Upper lobe of left lung (tissue), 6 donors: ENCODE data around the gene IFT27. TPM values are rescaled to one million over a fixed set of nuclear protein-coding genes. Genes with fewer than 3 reads are reported as not detected.

Experiments used
- ATAC-seq, 2 donors: fragments of 200-7000 bp; cut with Tn5 transposase; one replicate each; pipeline ENCODE4 v1.9.1; 2022; ENCODE audit warnings: mild to moderate bottlenecking in 2 of 2, moderate library complexity in 2 of 2; ENCODE audit not compliant: low FRiP score in 2 of 2
- DNase-seq, 2 donors: peaks; one replicate each; pipeline ENCODE4 v3.0.0-alpha.2; 2019 to 2020
- H3K27ac ChIP-seq, 4 donors: fragments of 200-600 bp; sonication (generic); one replicate each; pipeline ENCODE4 v1.5.1; 2016 to 2019
- H3K27me3 ChIP-seq, 4 donors: fragments of 200-600 bp; sonication (generic); one replicate each; pipeline ENCODE4 v1.5.1; 2017 to 2019
- H3K36me3 ChIP-seq, 4 donors: fragments of 200-600 bp; sonication (generic); one replicate each; pipeline ENCODE4 v1.5.1; 2016 to 2019
- H3K4me1 ChIP-seq, 4 donors: fragments of 200-600 bp; sonication (generic); one replicate each; pipeline ENCODE4 v1.5.1; 2018 to 2019
- H3K4me3 ChIP-seq, 4 donors: fragments of 200-600 bp; sonication (generic); one replicate each; pipeline ENCODE4 v1.5.1; 2017 to 2019; ENCODE audit warnings: mild to moderate bottlenecking in 2 of 4, moderate library complexity in 1 of 4
- H3K9me3 ChIP-seq, 4 donors: fragments of 200-600 bp; sonication (generic); one replicate each; pipeline ENCODE4 v1.5.1; 2018 to 2019
- EP300 ChIP-seq, 4 donors: sonication (generic); formaldehyde crosslinking; IDR thresholded peaks; one replicate each; pipeline ENCODE4 v1.5.1; 2017; ENCODE audit warnings: antibody characterized with exemption in 4 of 4, control low read depth in 2 of 4
- POLR2A ChIP-seq, 4 donors: fragments of 450-650 bp; IDR thresholded peaks; one replicate each; pipeline ENCODE4 v1.5.1; 2016 to 2017; ENCODE audit warnings: antibody characterized with exemption in 4 of 4, mild to moderate bottlenecking in 2 of 4
- POLR2AphosphoS5 ChIP-seq, 2 donors: sonication (generic); formaldehyde crosslinking; IDR thresholded peaks; one replicate each; pipeline ENCODE4 v1.5.1; 2017; ENCODE audit warnings: antibody characterized with exemption in 2 of 2
- WGBS, 2 donors: methylation state at CpG; one replicate each; pipeline ENCODE4 v1.1.5; 2017 to 2018; 5-methylcytosine and 5-hydroxymethylcytosine counted together
- total RNA-seq, 6 donors: library from RNA; depleted of rRNA in 4 of 6; stranded (reverse); fragments of >200 nt in 4 of 6; gene quantifications; one replicate each; pipeline versions ENCODE4 v1.1.0 to v1.2.1, GENCODE V29; 2016 to 2021
- TF ChIP-seq, protein P1 (sequence below), 6 experiments: fragments of 450-650 bp in 4 of 6; fragments of 200-600 bp in 2 of 6; sonication (generic) in 2 of 6; IDR thresholded peaks; one replicate each; pipeline ENCODE4 v1.5.1; 2016 to 2019; ENCODE audit warnings: antibody characterized with exemption in 6 of 6
- donor health status: DM: no; HTN: no; CAD: no; lungs with moderate emphysema.
- donor health status: DM: no; HTN: yes; CAD: no; lungs with severe emphysema.

The IFT27 gene
- total RNA-seq, 6 donors from 2014 or later, result 12.6 to 43.0 (median 27.4) TPM

- Histone ChIP-seq H3K9me3 (no peaks in the 10 kb centered on the region), H3K4me3 (no peak overlapping the region), H3K27ac (no peak overlapping the region), H3K4me1 (no peaks in the 10 kb centered on the region), H3K36me3 (no peaks in the 10 kb centered on the region), H3K27me3 (no peaks in the 10 kb centered on the region)
- ATAC-seq (no peak), DNase-seq (peak in 1 of 2 donors; percentile 68)
- WGBS, 2 donors, result 78 to 83% methylated on average over 11 of the region's 11 CpGs
- TF ChIP-seq EP300 (IDR thresholded peaks at IDR 0.05) (no peak), POLR2AphosphoS5 (IDR thresholded peaks at IDR 0.05) (no peak), POLR2A (IDR thresholded peaks at IDR 0.05) (no peak)
- TF ChIP-seq, protein P1, sequence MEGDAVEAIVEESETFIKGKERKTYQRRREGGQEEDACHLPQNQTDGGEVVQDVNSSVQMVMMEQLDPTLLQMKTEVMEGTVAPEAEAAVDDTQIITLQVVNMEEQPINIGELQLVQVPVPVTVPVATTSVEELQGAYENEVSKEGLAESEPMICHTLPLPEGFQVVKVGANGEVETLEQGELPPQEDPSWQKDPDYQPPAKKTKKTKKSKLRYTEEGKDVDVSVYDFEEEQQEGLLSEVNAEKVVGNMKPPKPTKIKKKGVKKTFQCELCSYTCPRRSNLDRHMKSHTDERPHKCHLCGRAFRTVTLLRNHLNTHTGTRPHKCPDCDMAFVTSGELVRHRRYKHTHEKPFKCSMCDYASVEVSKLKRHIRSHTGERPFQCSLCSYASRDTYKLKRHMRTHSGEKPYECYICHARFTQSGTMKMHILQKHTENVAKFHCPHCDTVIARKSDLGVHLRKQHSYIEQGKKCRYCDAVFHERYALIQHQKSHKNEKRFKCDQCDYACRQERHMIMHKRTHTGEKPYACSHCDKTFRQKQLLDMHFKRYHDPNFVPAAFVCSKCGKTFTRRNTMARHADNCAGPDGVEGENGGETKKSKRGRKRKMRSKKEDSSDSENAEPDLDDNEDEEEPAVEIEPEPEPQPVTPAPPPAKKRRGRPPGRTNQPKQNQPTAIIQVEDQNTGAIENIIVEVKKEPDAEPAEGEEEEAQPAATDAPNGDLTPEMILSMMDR (IDR thresholded peaks at IDR 0.05), result no peak
These were observed 22.8 kb upstream of the IFT27 start for GRCh38 chr22:36798674-36799066.

GRCh38 chr22:36797911-36798673 is 22.2 kb upstream of the IFT27 start:
- 75 to 87% methylated on average over 12 of the region's 12 CpGs for WGBS, 2 donors
- DNase-seq, result no peak
- Histone ChIP-seq H3K27me3 (no peaks in the 10 kb centered on the region), H3K4me1 (no peaks in the 10 kb centered on the region), H3K4me3 (no peak overlapping the region), H3K9me3 (no peaks in the 10 kb centered on the region), H3K27ac (no peak overlapping the region), H3K36me3 (no peaks in the 10 kb centered on the region)
- no peak for TF ChIP-seq POLR2AphosphoS5 (IDR thresholded peaks at IDR 0.05)
- TF ChIP-seq, protein P1 (IDR thresholded peaks at IDR 0.05), result no peak
- TF ChIP-seq POLR2A (IDR thresholded peaks at IDR 0.05), result no peak
- no peak for TF ChIP-seq EP300 (IDR thresholded peaks at IDR 0.05)
- ATAC-seq, result no peak

- no peaks in the 10 kb centered on the region for H3K36me3 ChIP-seq
- no peak overlapping the region for H3K4me3 ChIP-seq
- H3K27ac ChIP-seq, result no peak overlapping the region
- DNase-seq (no peak), ATAC-seq (no peak)
- H3K27me3 ChIP-seq, result no peaks in the 10 kb centered on the region
- no peaks in the 10 kb centered on the region for H3K4me1 ChIP-seq
- TF ChIP-seq, protein P1 (IDR thresholded peaks at IDR 0.05), result no peak
- TF ChIP-seq POLR2A (IDR thresholded peaks at IDR 0.05) (no peak), POLR2AphosphoS5 (IDR thresholded peaks at IDR 0.05) (no peak), EP300 (IDR thresholded peaks at IDR 0.05) (no peak)
- WGBS, 2 donors, result 69 to 79% methylated on average over 9 of the region's 9 CpGs
- no peaks in the 10 kb centered on the region for H3K9me3 ChIP-seq
These were observed 21.5 kb upstream of the IFT27 start for GRCh38 chr22:36797374-36797773.

GRCh38 chr22:36796552-36797175 is 20.7 kb upstream of the IFT27 start:
- no peak overlapping the region for H3K27ac ChIP-seq
- TF ChIP-seq EP300 (IDR thresholded peaks at IDR 0.05) (no peak), POLR2AphosphoS5 (IDR thresholded peaks at IDR 0.05) (no peak), POLR2A (IDR thresholded peaks at IDR 0.05) (no peak)
- TF ChIP-seq, protein P1 (IDR thresholded peaks at IDR 0.05), result no peak
- no peaks in the 10 kb centered on the region for H3K4me1 ChIP-seq
- 46 to 67% methylated on average over 6 to 7 of the region's 7 CpGs for WGBS, 2 donors
- DNase-seq, result no peak
- H3K4me3 ChIP-seq, result no peak overlapping the region
- H3K36me3 ChIP-seq, result no peaks in the 10 kb centered on the region
- no peaks in the 10 kb centered on the region for H3K9me3 ChIP-seq
- no peaks in the 10 kb centered on the region for H3K27me3 ChIP-seq
- ATAC-seq, result peak in 1 of 2 donors; percentile 31
